Hair follicular keratinocyte (primary cell): ENCODE measurements around the gene VCX3B. TPM values are rescaled to one million over a fixed set of nuclear protein-coding genes. Genes with fewer than 3 reads are reported as not detected.

Source experiments
- total RNA-seq: library from RNA; depleted of rRNA; stranded (reverse); fragments of >200 nt; gene quantifications from 2 replicates; pipeline ENCODE4 v1.2.3, GENCODE V29; 2015

Gene VCX3B
- not detected in 2 replicates for total RNA-seq

GRCh38 chrX:8464530-8464929, at the start of gene VCX3B:
TSS of gene VCX3B (plus strand) at chrX:8464830. CDS start at chrX:8465451, 621 bp downstream.

